GM21576 (cell line): ENCODE measurements around the gene TLL2.
"Not testable (repeated sequence)": the region's sequence is repeated elsewhere in the genome, so short reads cannot be mapped to it uniquely, and the experiment has no call there.

Experiments
- ATAC-seq: cut with Tn5 transposase; IDR thresholded peaks from one replicate; pipeline ENCODE4 v1.9.1; 2021; ENCODE audit warnings: mild to moderate bottlenecking, moderate library complexity; ENCODE audit not compliant: unreplicated experiment

Gene TLL2

GRCh38 chr10:96513698-96514561 is at the start of gene TLL2:
Gene TLL2, minus strand, starts transcription at chr10:96513926. Its CDS starts 241 bp downstream, at chr10:96513685.
- ATAC-seq = peak; percentile 67

GRCh38 chr10:96560966-96561887 is 47.5 kb upstream of the TLL2 start:
- ATAC-seq = no peak

GRCh38 chr10:96560489-96560888 is 46.8 kb upstream of the TLL2 start:
- ATAC-seq = no peak

DNA sequence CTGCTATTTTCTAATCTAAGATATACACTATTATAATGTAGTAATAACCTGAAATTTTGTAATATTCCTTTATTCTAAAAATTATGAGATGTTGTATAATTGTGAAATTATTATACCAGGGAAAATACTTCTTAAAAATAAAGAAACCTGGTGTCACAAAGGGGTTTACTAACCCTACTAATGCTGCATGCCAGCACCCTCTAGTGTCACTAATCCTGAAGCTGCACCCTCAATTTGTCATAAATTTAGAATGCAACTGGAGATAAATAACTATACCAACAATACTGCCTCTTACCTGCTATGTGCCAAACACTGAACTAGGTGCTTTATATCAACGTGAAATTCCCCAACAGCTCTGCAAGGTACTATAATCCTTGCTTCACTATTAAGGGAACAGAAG is 42.3 kb upstream of the TLL2 start:
- no peak for ATAC-seq

- ATAC-seq = no peak
Observed at GRCh38 chr10:96555330-96555729, 41.6 kb upstream of the TLL2 start.

GRCh38 chr10:96548589-96548988 is 34.9 kb upstream of the TLL2 start:
- no peak for ATAC-seq

DNA sequence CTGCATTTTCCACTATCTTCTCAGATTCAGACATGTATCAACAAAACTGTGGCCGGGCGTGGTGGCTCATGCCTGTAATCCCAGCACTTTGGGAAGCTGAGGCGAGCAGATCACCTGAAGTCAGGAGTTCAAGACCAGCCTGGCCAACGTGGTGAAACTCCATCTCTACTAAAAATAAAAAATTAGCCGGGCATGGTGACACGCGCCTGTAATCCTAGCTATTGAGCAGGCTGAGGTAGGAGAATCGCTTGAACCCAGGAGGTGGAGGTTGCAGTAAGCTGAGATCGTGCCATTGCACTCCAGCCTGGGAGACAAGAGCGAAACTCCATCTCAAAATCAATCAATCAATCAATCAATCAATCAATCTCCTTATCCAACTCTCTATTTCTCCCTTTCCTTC is 31.8 kb upstream of the TLL2 start:
- not testable (repeated sequence) for ATAC-seq

GRCh38 chr10:96541921-96542320 is 28.2 kb upstream of the TLL2 start:
- ATAC-seq = no peak

- no peak for ATAC-seq
Observed at GRCh38 chr10:96540240-96540639, 26.5 kb upstream of the TLL2 start.

GRCh38 chr10:96538683-96539082 is 25.0 kb upstream of the TLL2 start:
- ATAC-seq = no peak

DNA sequence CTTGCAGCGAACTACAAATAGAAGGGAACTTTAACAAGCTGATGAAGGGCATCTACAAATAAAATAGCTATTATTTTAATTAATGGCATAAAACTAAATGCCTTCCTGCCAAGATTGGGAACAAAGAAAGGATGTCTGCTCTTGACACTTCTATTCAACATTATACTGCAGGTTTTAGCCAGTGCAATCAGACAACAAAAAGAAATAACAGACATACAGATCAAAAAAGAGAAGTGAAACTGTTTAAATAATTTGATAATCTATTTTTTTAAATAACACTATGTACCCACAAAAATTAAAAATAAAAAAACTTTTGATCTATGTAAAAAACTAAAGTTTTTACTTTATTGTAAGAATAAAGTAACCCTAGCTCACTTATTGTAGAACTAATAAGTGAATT is 22.4 kb upstream of the TLL2 start:
- ATAC-seq = no peak

- ATAC-seq = no peak
Observed at GRCh38 chr10:96532523-96532922, 18.8 kb upstream of the TLL2 start.

DNA sequence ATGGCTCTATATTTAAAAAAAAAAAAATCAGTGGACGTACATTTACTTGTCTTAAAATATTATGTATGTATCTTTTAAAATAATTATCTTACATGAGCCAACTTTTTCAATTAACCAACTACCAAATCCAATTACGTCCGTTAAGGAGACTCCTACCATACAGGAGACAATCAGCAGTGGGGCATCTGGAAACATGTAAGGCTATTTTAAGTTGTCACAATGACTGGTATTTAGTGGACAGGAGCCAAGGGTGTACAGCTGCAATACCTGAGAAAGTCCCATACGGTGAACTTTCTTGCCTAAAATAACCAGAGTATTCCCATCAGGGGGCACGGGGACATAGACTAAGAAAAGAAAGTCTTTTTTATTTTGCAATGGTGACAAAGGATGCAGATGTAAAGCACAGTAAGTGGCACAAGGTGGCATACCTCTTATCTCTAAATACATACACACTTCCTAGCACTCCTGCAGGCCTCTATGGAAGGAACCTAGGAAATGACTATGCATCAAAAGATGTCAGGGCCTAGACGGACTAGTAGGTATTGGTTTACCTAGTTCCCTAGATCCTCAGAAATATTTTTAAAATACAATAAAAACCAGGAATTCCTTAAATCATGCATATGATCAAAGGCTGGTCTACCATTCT is 16.0 kb upstream of the TLL2 start:
- no peak for ATAC-seq

DNA sequence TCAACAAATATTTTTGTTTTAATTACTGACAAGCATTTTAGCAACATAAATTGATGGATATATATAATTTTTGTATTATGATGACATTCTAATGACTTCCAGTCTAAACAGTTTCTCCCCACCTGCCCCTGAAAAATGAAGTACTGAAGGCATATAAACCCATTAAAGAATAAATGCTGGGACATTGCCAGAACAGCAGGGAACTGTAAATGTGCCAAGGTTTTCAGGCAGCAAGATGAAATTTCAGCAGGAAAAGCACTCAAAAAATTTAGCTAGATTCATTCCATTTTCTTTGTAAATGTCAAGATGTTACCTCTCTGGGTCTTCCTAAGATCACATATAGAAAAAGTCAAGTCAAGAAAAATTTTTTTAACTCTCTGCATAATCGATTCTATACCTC is 11.0 kb upstream of the TLL2 start:
- ATAC-seq = no peak

- no peak for ATAC-seq
Observed at GRCh38 chr10:96517284-96517683, 3.6 kb upstream of the TLL2 start.

- no peak for ATAC-seq
Observed at GRCh38 chr10:96516337-96516736, 2.6 kb upstream of the TLL2 start.

DNA sequence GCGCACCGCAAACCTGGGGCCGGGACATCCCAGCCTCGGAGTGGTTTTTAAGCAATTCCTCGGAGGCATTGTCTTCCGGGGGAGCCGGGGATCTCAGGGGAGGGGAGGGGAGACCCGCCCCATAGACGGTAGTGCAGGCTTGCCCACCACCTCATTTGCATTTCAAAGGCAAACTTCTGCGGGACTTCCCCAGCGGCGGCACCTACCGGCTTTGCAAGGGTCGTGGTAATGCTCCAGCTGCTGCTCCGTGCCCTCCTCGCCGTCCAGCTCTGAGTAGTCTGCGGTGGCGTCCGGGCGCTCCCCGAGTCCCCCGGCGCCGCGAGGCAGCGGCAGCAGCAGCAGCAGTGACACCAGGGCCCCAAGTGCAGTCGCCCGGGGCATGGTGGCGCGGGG is 425 bp downstream of the TLL2 start:
- ATAC-seq = peak; percentile 36

GRCh38 chr10:96512524-96513304 is 1.0 kb downstream of the TLL2 start:
- no peak for ATAC-seq

DNA sequence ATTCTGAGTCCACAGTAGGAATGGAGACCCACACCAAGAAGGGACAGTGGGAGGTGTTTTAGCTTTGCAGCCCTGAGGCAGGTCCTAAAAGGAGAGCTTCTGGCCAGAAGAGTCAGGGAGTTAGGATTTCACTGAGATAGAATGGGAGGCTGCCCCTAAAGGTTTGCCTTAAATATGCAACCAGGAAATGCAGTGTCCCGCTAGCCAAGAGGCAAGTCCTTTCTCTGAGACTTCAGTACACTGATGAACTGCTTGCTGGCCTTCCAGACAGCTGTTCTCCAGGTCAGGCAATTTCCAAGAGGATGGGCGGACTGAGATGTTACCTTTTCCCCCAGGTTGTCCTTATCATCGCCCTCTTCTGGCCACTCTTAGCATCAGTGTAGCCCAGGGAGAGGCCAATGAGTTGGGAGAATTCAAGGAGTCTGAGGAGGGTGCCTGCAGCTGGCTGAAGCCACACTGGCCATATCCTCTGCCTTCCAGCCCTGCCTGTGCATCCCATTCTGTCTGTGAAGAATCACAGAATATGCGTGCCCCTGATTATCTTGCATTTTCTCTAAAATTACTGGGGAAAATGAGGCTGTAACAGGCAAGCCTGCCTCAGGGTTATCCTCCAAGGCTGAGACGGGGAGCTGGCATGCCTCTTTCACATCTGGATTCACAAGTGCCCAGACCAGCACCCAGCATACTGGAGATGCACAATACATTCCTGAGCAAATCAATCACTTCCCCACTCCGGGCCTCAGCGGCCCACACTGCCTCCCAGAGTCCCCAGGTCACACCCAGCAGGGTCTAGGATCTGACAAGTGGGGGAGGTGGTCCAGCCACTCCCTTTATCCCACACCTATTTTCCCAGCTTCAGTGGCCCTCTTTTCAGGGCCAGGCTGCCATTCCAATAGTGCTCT is 2.4 kb downstream of the TLL2 start:
- no peak for ATAC-seq
